Neural crest cell (in vitro differentiated cells): ENCODE results near the gene ANKRD13C. TPM values are rescaled to one million over a fixed set of nuclear protein-coding genes. Genes with fewer than 3 reads are reported as not detected.

Experiments used
- DNase-seq: peaks from one replicate; pipeline ENCODE4 v3.0.0; 2021; ENCODE audit warnings: low read depth, mixed read lengths, low spot score
- H3K27ac Mint-ChIP-seq: one replicate; pipeline ENCODE4 v1.8.0; 2021; ENCODE audit warnings: mild to moderate bottlenecking, mixed read lengths; ENCODE audit not compliant: unreplicated experiment
- H3K27me3 Mint-ChIP-seq: 2 replicates; pipeline ENCODE4 v1.8.0; 2021; ENCODE audit warnings: low read depth, mild to moderate bottlenecking, mixed read lengths
- H3K36me3 Mint-ChIP-seq: 2 replicates; pipeline ENCODE4 v1.8.0; 2021; ENCODE audit warnings: low read depth, mild to moderate bottlenecking, mixed read lengths
- H3K4me1 Mint-ChIP-seq: 2 replicates; pipeline ENCODE4 v1.8.0; 2021; ENCODE audit warnings: mixed read lengths
- H3K4me3 Mint-ChIP-seq: one replicate; pipeline ENCODE4 v1.8.0; 2021; ENCODE audit warnings: mild to moderate bottlenecking, mixed read lengths
- H3K9me3 Mint-ChIP-seq: 2 replicates; pipeline ENCODE4 v1.8.0; 2021; ENCODE audit warnings: mixed read lengths
- total RNA-seq: library from RNA; stranded (reverse); gene quantifications from 2 replicates; pipeline ENCODE4 v1.2.1, GENCODE V29; 2021
- TF ChIP-seq, protein P1 (sequence below): fragments of 200-600 bp; sonication (generic); conservative IDR thresholded peaks from 2 replicates; pipeline ENCODE4 v1.5.0; 2021; ENCODE audit warnings: antibody characterized with exemption, mild to moderate bottlenecking

Gene ANKRD13C
- total RNA-seq, 1 donor from 2014 or later = 21.5 TPM

DNA sequence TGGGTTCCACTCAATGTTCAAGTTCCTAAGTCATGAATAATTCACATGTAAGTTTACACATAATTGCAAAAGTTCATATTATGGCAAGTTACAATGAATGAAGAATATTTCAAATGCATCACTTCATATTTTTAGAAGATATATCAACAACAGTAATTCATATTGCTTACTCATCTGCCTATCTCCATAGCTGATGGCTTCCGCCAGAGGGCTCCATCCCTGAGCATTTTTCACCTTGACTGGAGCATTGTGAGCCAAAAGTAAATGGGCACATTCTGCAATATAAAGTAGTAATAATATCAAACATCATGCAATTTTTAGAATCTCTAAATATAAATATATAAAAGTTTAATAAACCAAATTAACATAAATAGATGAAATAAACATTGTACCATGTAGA is 29.8 kb downstream of the ANKRD13C start:
- TF ChIP-seq, protein P1, sequence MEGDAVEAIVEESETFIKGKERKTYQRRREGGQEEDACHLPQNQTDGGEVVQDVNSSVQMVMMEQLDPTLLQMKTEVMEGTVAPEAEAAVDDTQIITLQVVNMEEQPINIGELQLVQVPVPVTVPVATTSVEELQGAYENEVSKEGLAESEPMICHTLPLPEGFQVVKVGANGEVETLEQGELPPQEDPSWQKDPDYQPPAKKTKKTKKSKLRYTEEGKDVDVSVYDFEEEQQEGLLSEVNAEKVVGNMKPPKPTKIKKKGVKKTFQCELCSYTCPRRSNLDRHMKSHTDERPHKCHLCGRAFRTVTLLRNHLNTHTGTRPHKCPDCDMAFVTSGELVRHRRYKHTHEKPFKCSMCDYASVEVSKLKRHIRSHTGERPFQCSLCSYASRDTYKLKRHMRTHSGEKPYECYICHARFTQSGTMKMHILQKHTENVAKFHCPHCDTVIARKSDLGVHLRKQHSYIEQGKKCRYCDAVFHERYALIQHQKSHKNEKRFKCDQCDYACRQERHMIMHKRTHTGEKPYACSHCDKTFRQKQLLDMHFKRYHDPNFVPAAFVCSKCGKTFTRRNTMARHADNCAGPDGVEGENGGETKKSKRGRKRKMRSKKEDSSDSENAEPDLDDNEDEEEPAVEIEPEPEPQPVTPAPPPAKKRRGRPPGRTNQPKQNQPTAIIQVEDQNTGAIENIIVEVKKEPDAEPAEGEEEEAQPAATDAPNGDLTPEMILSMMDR = no peak
- H3K36me3 Mint-ChIP-seq = peaks cover 4% of the 10 kb centered on the region
- no peak overlapping the region for H3K27ac Mint-ChIP-seq
- no peak for DNase-seq
- H3K4me1 Mint-ChIP-seq = no peaks in the 10 kb centered on the region
- no peaks in the 10 kb centered on the region for H3K27me3 Mint-ChIP-seq
- H3K9me3 Mint-ChIP-seq = no peaks in the 10 kb centered on the region
- H3K4me3 Mint-ChIP-seq = no peak overlapping the region

DNA sequence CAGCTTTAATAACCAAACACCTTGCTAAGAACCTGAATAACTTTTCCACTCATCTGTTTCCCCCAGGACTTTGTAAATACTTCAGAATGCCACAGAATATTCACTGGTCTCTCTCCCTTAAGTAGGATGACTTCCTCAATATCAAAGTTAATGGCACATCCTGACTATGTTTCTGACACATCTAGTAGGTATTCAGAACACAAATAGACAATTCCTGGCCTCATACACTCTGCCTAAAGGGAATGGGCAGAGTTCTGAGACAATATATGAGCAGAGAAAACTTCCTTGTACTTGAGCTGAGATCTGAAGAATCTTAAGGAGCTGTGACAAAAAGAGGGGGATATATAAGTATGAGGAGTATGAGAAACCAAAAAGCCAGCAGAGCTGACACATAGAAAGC is 34.8 kb downstream of the ANKRD13C start:
- Mint-ChIP-seq H3K27ac (no peak overlapping the region), H3K4me1 (peaks cover 1% of the 10 kb centered on the region), H3K27me3 (no peaks in the 10 kb centered on the region), H3K36me3 (peaks cover 4% of the 10 kb centered on the region), H3K9me3 (no peaks in the 10 kb centered on the region), H3K4me3 (no peak overlapping the region)
- TF ChIP-seq, protein P1 = no peak
- DNase-seq = no peak

DNA sequence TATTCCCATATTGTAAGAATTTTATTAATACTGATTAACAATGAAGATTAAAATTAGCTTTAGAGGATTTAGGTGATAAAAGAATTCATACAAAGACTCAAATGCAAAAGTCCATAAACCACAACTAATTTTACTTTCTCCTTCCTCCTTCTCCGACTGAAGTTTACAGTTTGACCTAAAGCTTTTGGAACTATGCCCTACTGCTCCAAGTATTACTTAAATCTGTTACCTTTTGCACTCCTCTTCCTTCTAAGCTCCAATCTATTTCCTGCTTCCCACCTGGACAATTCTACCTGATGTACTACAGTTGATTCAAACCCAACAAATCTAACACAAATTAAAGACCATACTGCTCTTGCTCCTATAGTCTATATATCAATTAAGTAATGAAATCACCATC is 36.3 kb downstream of the ANKRD13C start:
- TF ChIP-seq, protein P1 = no peak
- no peaks in the 10 kb centered on the region for H3K27me3 Mint-ChIP-seq
- no peak for DNase-seq
- no peaks in the 10 kb centered on the region for H3K9me3 Mint-ChIP-seq
- H3K4me1 Mint-ChIP-seq = peaks cover 4% of the 10 kb centered on the region
- no peak overlapping the region for H3K27ac Mint-ChIP-seq
- no peaks in the 10 kb centered on the region for H3K36me3 Mint-ChIP-seq
- no peak overlapping the region for H3K4me3 Mint-ChIP-seq

DNA sequence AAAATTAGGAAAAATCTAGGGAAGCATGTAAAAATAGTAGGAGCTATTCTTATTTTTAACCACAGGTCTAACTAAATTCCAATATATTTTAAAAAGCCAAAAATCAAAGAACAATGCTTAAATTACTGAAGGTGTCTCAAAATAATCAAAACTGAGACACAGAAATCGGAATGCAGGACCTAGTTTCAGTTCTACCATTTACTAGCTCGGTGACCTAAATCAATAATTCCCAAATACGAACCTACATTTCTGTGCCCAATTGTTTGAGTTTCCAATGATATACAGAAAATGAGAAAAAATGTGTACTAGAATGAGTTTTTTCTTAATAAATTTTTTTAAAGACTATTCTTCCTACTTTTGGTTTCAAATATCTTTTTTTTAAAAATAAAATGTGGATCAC is 37.4 kb downstream of the ANKRD13C start:
- Mint-ChIP-seq H3K4me3 (no peak overlapping the region), H3K36me3 (no peaks in the 10 kb centered on the region), H3K27ac (no peak overlapping the region), H3K27me3 (no peaks in the 10 kb centered on the region), H3K4me1 (peaks cover 4% of the 10 kb centered on the region), H3K9me3 (no peaks in the 10 kb centered on the region)
- TF ChIP-seq, protein P1 = no peak
- no peak for DNase-seq

DNA sequence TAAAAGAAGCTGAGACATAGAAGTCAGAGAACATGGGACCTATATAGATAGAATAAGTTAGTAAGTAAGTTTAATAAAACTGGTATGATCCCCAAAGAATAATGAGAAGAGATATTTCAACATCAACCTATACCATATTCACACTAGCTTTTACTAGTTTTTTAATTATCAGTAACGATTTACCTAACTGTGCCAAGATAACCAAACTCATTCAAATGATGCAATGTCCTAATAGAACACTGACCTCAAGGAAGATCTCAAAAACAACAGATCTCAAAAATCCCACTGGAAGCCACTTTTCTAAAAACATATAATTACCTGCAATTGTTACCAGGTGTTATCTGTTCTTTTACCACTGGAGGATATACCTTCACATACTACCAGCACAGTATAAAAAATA is 38.7 kb downstream of the ANKRD13C start:
- Mint-ChIP-seq H3K27ac (no peak overlapping the region), H3K36me3 (no peaks in the 10 kb centered on the region), H3K4me1 (peaks cover 4% of the 10 kb centered on the region), H3K9me3 (no peaks in the 10 kb centered on the region), H3K27me3 (no peaks in the 10 kb centered on the region), H3K4me3 (no peak overlapping the region)
- no peak for DNase-seq
- TF ChIP-seq, protein P1 = no peak
